Liver (tissue), 3 donors: ENCODE data around the gene PC.

Experiments
- CTCF ChIP-seq: fragments of 150-350 bp; IDR thresholded peaks from 2 replicates; pipeline ENCODE4 v1.5.1; 2017; ENCODE audit warnings: improper control_type of control experiment, low read depth, low read length; ENCODE audit not compliant: missing input control
- EGR1 ChIP-seq, 2 donors: IDR thresholded peaks; 2 replicates each; pipeline ENCODE4 v1.6.1; 2016 to 2018; ENCODE audit warnings: antibody characterized with exemption in 2 of 2, low read depth in 2 of 2
- FOXA1 ChIP-seq: IDR thresholded peaks from 2 replicates; pipeline ENCODE4 v1.6.1; 2016; ENCODE audit warnings: antibody characterized with exemption
- FOXA2 ChIP-seq: IDR thresholded peaks from 2 replicates; pipeline ENCODE4 v1.6.1; 2016; ENCODE audit warnings: antibody characterized with exemption
- GABPA ChIP-seq, 2 donors: IDR thresholded peaks in 1 of 2; conservative IDR thresholded peaks in 1 of 2; 2 replicates each; pipeline ENCODE4 v1.6.1; 2016; ENCODE audit warnings: antibody characterized with exemption in 2 of 2, mild to moderate bottlenecking in 1 of 2, moderate library complexity in 1 of 2
- HNF4G ChIP-seq: IDR thresholded peaks from 2 replicates; pipeline ENCODE4 v1.6.1; 2016; ENCODE audit warnings: antibody characterized with exemption
- JUND ChIP-seq, 2 donors: IDR thresholded peaks; 2 replicates each; pipeline ENCODE4 v1.6.1; 2016; ENCODE audit warnings: antibody characterized with exemption in 2 of 2
- MAX ChIP-seq: IDR thresholded peaks from 2 replicates; pipeline ENCODE4 v1.6.1; 2016; ENCODE audit warnings: antibody characterized with exemption
- RAD21 ChIP-seq, 2 donors: IDR thresholded peaks; 2 replicates each; pipeline ENCODE4 v1.6.1; 2016; ENCODE audit warnings: antibody characterized with exemption in 2 of 2, mild to moderate bottlenecking in 2 of 2
- REST ChIP-seq: IDR thresholded peaks from 2 replicates; pipeline ENCODE4 v1.6.1; 2016; ENCODE audit warnings: antibody characterized with exemption, mild to moderate bottlenecking
- SP1 ChIP-seq: IDR thresholded peaks from 2 replicates; pipeline ENCODE4 v1.6.1; 2018; ENCODE audit warnings: antibody characterized with exemption, mild to moderate bottlenecking
- TAF1 ChIP-seq: conservative IDR thresholded peaks from 2 replicates; pipeline ENCODE4 v1.6.1; 2016; ENCODE audit warnings: antibody characterized with exemption, mild to moderate bottlenecking
- YY1 ChIP-seq: IDR thresholded peaks from 2 replicates; pipeline ENCODE4 v1.6.1; 2016; ENCODE audit warnings: antibody characterized with exemption, mild to moderate bottlenecking
- donor health status: healthy.
- donor health status: healthy.

GRCh38 chr11:66886671-66887221 is 71.4 kb downstream of the PC start:
- TF ChIP-seq CTCF (no peak), MAX (no peak), REST (no peak), JUND (IDR thresholded peaks at IDR 0.05) (no peak), SP1 (no peak), TAF1 (no peak), HNF4G (no peak), RAD21 (IDR thresholded peaks at IDR 0.05) (no peak), YY1 (no peak), FOXA1 (no peak), GABPA (IDR thresholded peaks at IDR 0.05 in 1 of 2, conservative IDR thresholded peaks at IDR 0.05 in 1 of 2) (no peak), FOXA2 (no peak), EGR1 (IDR thresholded peaks at IDR 0.05; ENCODE audit: low read depth in 2 of 2) (no peak)
